HG02840 (cell line): ENCODE data around the gene NKX3-2.
A peak's percentile ranks its signal among the peaks of the same experiment; 100 is the strongest.

ENCODE experiments used
- ATAC-seq: cut with Tn5 transposase; IDR thresholded peaks from one replicate; pipeline ENCODE4 v1.9.1; 2021; ENCODE audit warnings: mild to moderate bottlenecking, moderate library complexity, moderate number of reproducible peaks; ENCODE audit not compliant: unreplicated experiment, low FRiP score

Gene NKX3-2

DNA sequence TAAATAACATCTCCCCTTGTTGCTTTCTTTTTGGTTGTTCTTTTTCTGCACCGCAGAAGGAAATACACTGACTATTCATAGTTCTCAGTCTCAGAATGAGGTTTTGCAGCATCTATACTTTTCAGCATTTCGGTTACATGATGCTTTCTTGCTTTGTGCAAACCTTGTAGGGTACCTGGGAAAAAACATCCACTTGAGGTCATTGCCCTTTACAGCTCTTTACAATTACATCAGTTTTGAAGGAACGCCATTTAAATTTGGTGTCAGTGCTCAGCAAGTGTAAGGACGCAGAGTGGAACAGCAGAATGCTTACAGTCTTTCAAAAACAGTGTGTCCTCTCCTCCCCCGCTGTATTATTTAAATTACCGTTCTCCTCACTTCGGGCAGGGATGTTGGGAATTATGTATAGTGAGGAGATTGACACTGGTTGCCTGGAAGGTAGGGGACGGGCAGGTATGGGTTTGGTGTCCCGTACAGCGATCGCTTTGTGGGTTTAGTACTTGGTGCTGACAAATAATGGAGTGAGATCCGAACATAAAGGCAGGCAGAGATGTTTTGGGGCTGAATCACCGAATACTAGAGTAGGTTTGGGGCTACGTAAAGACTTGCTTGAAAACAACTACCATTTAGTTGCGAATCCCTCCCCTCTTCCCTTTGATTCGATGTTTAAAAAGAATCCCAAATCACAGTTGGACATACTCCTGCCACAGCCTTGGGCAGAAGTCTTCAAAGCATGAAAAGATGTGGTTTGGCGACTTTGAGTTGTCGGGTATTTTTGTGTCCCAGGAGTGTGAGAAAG is 2.0 kb upstream of the NKX3-2 start:
- no peak for ATAC-seq

DNA sequence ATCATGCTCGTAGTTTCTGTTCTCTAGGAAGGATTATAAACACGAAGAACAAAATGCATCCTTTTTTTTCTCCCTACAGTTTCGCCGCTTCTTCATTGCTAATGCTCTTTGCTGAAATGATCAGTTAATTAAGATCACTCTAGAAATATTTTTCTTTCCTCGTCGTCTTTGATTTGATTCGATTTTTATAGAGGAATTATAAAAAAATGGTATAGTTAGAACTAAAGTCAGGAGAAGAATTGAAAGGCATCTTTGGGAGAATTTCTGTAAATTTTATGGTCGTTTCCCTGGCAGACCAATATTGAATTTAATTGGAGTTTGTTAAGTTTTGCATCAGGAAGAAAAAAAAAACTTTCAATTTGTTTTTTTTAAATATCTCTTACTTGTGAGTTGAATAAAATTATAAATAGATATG is 1.1 kb upstream of the NKX3-2 start:
- no peak for ATAC-seq

GRCh38 chr4:13544606-13545393 is 492 bp upstream of the NKX3-2 start:
- ATAC-seq = peak; percentile 45

GRCh38 chr4:13543032-13543838 is 1.1 kb downstream of the NKX3-2 start:
- ATAC-seq = no peak

DNA sequence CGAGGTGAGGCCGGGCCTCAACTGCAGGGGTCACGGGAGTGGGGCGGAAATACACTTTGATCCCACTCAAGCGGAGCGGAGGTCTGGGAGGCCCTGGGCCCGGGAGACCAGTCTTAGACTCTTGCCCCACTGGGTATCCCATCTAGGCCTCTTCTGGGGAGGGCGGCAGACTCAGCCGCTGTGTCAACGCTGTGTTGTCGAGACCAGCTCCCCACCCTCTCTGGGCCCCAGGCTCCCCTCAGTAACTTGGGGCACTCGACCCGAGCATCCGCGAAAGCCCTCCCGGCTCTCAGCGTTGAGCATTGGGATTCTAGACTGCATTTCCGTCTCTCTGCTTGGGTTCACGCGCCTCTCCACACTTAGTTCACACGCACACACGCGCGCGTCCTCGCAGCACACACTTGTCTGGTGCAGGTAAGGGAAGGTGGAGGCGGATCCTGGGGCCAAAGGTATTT is 1.7 kb downstream of the NKX3-2 start:
- ATAC-seq = no peak

DNA sequence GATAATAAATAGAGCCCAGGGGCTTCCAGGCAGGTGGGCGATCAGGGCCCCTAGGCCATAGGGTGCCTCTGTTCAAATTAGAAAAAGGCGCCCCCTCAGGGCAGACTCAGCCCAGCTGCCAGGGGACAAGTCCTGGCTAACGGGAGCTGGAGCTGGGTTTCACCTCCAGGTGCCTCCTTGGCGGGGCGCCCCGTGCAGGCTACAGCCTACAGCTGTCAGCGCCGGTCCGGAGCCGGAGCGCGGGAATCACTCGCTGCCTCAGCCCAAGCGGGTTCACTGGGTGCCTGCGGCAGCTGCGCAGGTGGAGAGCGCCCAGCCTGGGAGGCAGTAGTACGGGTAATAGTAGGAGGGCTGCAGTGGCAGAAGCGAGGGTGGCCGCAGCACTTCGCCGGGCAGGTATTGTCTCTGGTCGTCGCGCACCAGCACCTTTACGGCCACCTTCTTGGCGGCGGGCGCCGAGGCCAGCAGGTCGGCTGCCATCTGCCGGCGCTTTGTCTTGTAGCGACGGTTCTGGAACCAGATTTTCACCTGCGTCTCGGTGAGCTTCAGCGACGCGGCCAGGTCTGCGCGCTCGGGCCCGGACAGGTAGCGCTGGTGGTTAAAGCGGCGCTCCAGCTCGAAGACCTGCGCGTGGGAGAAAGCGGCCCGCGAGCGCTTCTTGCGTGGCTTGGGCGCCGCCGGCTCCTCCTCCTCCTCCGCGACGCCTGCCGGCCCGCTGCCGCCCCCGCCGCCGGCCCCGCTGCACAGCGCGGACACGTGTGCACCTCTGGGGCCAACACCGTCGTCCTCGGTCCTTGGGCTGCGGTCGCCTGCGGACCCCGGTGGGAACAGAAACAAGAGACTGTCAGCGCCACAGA is 2.4 kb downstream of the NKX3-2 start:
- ATAC-seq = no peak

- no peak for ATAC-seq
Measured at GRCh38 chr4:13541176-13541604, 3.1 kb downstream of the NKX3-2 start.

- no peak for ATAC-seq
Measured at GRCh38 chr4:13540446-13541175, 3.7 kb downstream of the NKX3-2 start.

GRCh38 chr4:13539619-13540445 is 4.5 kb downstream of the NKX3-2 start:
- ATAC-seq = no peak

GRCh38 chr4:13539047-13539618 is 5.2 kb downstream of the NKX3-2 start:
- no peak for ATAC-seq

DNA sequence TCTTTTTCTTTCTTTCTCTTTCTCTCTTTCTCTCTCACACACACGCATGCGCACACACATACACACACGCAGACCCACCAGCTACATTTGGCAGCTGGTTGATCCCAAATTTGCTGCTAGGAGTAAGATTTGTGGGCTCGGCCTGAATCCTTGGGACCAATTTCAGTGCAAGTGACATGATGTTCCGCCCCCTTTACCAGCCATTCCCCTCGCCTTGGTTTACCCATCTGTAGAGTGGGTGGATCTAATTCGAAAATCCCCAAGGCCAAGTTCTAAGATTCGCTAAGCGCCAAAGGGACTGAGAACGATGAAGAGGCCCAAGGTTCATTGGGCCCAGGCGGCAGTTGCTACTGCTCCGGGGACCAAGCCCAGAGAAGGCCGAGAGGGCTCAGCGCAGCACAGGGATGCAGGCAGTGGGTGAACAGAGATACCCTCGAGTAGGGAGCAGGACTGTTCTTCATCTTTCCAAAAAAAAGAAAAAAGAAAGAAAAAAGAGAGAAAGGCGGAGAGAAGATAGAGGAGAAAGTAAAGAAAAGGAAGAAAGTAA is 5.8 kb downstream of the NKX3-2 start:
- no peak for ATAC-seq

DNA sequence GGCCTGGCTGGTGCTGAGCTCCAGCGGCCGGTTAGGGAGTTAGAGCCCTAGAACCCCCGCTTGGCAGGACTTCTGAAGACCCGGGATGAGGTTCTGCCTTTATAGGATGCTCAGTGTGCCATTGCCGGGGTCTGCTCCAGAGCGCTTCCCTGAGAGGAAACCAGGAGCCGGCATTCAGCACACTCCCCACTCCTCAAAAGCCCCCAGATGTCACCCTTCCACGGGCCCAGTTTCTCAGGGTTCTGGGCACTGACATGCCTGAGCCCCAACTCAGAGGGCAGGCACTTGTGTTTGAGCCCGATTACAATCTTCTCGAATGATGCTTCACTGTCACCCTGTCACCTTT is 6.5 kb downstream of the NKX3-2 start:
- ATAC-seq = no peak

DNA sequence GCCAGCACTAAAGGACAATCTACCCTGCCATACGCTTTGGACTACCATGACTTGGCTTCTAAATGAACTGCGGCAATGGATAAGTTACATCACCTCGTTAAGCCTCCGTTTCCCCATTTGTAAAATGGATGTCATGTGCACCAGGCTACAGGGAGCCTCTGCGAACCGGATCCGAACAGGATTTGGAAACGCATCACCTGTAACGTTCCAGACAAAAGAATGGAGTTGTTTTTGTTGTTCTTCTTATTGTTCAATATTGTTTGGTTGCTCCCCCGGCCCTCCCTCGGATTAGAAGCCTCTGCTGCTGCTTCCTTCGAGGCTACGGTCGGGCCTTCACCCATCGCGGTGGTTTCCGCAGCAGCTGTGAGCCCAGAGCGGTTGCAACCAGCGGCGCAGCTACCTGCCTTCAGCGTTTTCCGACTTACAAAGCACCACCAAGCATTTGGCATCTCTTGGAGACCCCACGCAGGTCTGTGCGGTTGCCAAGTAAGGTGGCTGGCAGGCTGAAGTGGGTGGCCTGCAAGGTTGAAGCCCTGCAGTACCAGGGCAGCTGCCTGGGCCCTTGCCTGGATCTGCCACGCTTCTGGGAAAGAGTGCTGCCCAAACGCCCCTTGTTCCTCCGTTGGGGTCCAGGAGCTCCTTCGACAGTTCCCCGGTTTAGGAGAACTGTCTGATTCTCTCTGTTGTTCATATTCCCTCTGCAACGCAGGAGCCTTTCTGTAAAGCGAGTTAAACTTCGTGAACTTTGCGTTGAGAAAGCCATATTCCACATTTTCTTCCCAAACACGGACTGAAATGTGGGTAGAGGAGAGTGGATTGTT is 7.1 kb downstream of the NKX3-2 start:
- no peak for ATAC-seq

GRCh38 chr4:13536607-13537006 is 7.7 kb downstream of the NKX3-2 start:
- ATAC-seq = no peak

DNA sequence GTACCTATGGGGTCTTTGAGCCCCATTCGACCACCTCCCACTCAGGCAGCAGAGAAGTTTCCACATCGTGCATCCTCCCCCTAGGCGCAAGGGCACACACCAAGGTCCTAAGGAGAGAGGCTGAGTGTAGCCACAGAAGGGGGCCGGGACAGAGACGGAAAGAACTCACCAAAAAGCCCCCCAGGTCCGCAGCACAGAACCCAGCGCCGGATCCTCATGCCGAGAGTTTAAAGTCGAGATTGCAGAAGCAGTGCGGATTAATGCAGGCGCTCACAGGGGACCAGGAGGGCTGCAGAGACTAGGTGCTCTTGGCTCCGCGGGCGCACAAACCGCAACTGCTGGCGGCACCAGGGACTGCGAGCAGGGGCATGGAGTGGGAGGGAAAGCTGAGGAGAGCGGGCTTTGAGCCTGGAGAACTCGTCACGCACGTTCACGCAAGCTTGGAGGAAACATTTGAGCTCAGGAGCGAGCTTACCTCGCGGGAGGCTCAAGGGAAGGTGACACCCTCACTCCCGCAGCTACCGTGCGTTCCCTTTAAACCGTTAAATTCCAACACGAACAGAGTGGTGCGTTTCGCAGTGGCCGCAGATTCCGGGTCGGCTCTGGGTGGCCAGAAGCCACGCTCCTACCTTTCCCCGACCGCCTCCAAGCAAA is 8.5 kb downstream of the NKX3-2 start:
- ATAC-seq = no peak

- ATAC-seq = no peak
Measured at GRCh38 chr4:13535118-13535517, 9.2 kb downstream of the NKX3-2 start.
